GM21367 (cell line): ENCODE measurements around the gene MAP4K4.

Source experiments
- ATAC-seq: cut with Tn5 transposase; IDR thresholded peaks from one replicate; pipeline ENCODE4 v1.9.1; 2021; ENCODE audit not compliant: unreplicated experiment

The MAP4K4 gene

GRCh38 chr2:101861382-101861781 lies 163.9 kb downstream of the MAP4K4 start:
- ATAC-seq: no peak

- no peak for ATAC-seq
Observed at GRCh38 chr2:101863534-101863933, 166.0 kb downstream of the MAP4K4 start.

- no peak for ATAC-seq
Observed at GRCh38 chr2:101864426-101864825, 166.9 kb downstream of the MAP4K4 start.

GRCh38 chr2:101868525-101868924 lies 171.0 kb downstream of the MAP4K4 start:
- no peak for ATAC-seq

GRCh38 chr2:101869527-101869926 lies 172.0 kb downstream of the MAP4K4 start:
- no peak for ATAC-seq

- no peak for ATAC-seq
Observed at GRCh38 chr2:101870444-101870843, 172.9 kb downstream of the MAP4K4 start.

GRCh38 chr2:101871480-101871879 lies 174.0 kb downstream of the MAP4K4 start:
- ATAC-seq: no peak

GRCh38 chr2:101872480-101872879 lies 175.0 kb downstream of the MAP4K4 start:
- ATAC-seq: no peak

GRCh38 chr2:101873543-101873942 lies 176.0 kb downstream of the MAP4K4 start:
- ATAC-seq: no peak

- ATAC-seq: no peak
Observed at GRCh38 chr2:101874069-101874468, 176.6 kb downstream of the MAP4K4 start.

GRCh38 chr2:101879466-101879865 lies 182.0 kb downstream of the MAP4K4 start:
- ATAC-seq: no peak

GRCh38 chr2:101881131-101881530 lies 183.6 kb downstream of the MAP4K4 start:
- no peak for ATAC-seq

GRCh38 chr2:101882769-101883307 lies 185.3 kb downstream of the MAP4K4 start:
- no peak for ATAC-seq

GRCh38 chr2:101883860-101884259 lies 186.4 kb downstream of the MAP4K4 start:
- peak; percentile 57 for ATAC-seq

GRCh38 chr2:101884423-101884822 lies 186.9 kb downstream of the MAP4K4 start:
- no peak for ATAC-seq

GRCh38 chr2:101887328-101887727 lies 189.8 kb downstream of the MAP4K4 start:
- no peak for ATAC-seq

- ATAC-seq: no peak
Observed at GRCh38 chr2:101889460-101890098, 192.1 kb downstream of the MAP4K4 start.

GRCh38 chr2:101892377-101892776 lies 194.9 kb downstream of the MAP4K4 start:
- no peak for ATAC-seq

- ATAC-seq: no peak
Observed at GRCh38 chr2:101893681-101894381, 196.3 kb downstream of the MAP4K4 start.

- no peak for ATAC-seq
Observed at GRCh38 chr2:101895039-101895438, 197.5 kb downstream of the MAP4K4 start.

- ATAC-seq: no peak
Observed at GRCh38 chr2:101895819-101896322, 198.4 kb downstream of the MAP4K4 start.

GRCh38 chr2:101897301-101897700 lies 199.8 kb downstream of the MAP4K4 start:
- ATAC-seq: no peak
